ENCODE measurements around the gene KSR1. TPM values are rescaled to one million over a fixed set of nuclear protein-coding genes. Genes with fewer than 3 reads are reported as not detected.
"Not testable (repeated sequence)": the region's sequence is repeated elsewhere in the genome, so short reads cannot be mapped to it uniquely, and the experiment has no call there.

KSR1 gene
- total and polyA plus RNA-seq, 2 donors (not counting 1 experiment from before 2014, with no cell fraction given), result 5.3 to 10.1 TPM

GRCh38 chr17:27423651-27424050, 32.6 kb upstream of the KSR1 start:
- Histone ChIP-seq H3K9me3 (ENCODE audit: control insufficient read depth, insufficient read depth, low read depth, low read length) (no peaks in the 10 kb centered on the region), H3K36me3 (ENCODE audit: control insufficient read depth, insufficient read depth, low read length) (no peaks in the 10 kb centered on the region), H4K20me1 (ENCODE audit: control insufficient read depth, extremely low read depth, insufficient read depth, low read length) (no peaks in the 10 kb centered on the region), H2AFZ (ENCODE audit: low read length) (no peak overlapping the region), H3K27me3 (ENCODE audit: control insufficient read depth, insufficient read depth, low read length) (peaks cover 3% of the 10 kb centered on the region), H3K4me2 (ENCODE audit: extremely low read depth, insufficient read depth, low read length) (no peak overlapping the region), H3K79me2 (ENCODE audit: control insufficient read depth, insufficient read depth, low read length) (no peaks in the 10 kb centered on the region), H3K27ac (ENCODE audit: insufficient read depth, low read length) (no peak overlapping the region), H3K9ac (ENCODE audit: insufficient read depth, low read length) (no peak overlapping the region), H3K4me1 (ENCODE audit: control insufficient read depth, extremely low read depth, insufficient read depth, low read length) (no peaks in the 10 kb centered on the region), H3K4me3 (replicated peaks in 1 of 4; ENCODE audit: control extremely low read depth in 1 of 4, insufficient read depth in 1 of 4, low read depth in 3 of 4, low read length in 4 of 4) (no peak overlapping the region)
- DNase-seq (ENCODE audit: low read depth in 2 of 2), result peak; percentile 5 to 32
- no peak for TF ChIP-seq EZH2 (IDR thresholded peaks at IDR 0.05; ENCODE audit: low read length, missing control alignments)
- no peak for TF ChIP-seq CTCF (conservative IDR thresholded peaks at IDR 0.05 in 1 of 2, IDR thresholded peaks at IDR 0.05 in 1 of 2; ENCODE audit: low read depth in 1 of 2, low read length in 2 of 2)

GRCh38 chr17:27424516-27424915, 31.7 kb upstream of the KSR1 start:
- H3K9ac ChIP-seq (ENCODE audit: insufficient read depth, low read length), result no peak overlapping the region
- no peaks in the 10 kb centered on the region for H3K79me2 ChIP-seq (ENCODE audit: control insufficient read depth, insufficient read depth, low read length)
- peaks cover 3% of the 10 kb centered on the region for H3K27me3 ChIP-seq (ENCODE audit: control insufficient read depth, insufficient read depth, low read length)
- no peaks in the 10 kb centered on the region for H4K20me1 ChIP-seq (ENCODE audit: control insufficient read depth, extremely low read depth, insufficient read depth, low read length)
- H3K4me1 ChIP-seq (ENCODE audit: control insufficient read depth, extremely low read depth, insufficient read depth, low read length), result no peaks in the 10 kb centered on the region
- no peak overlapping the region for H2AFZ ChIP-seq (ENCODE audit: low read length)
- no peak overlapping the region for H3K4me3 ChIP-seq (replicated peaks in 1 of 4; ENCODE audit: control extremely low read depth in 1 of 4, insufficient read depth in 1 of 4, low read depth in 3 of 4, low read length in 4 of 4)
- no peaks in the 10 kb centered on the region for H3K36me3 ChIP-seq (ENCODE audit: control insufficient read depth, insufficient read depth, low read length)
- no peak overlapping the region for H3K4me2 ChIP-seq (ENCODE audit: extremely low read depth, insufficient read depth, low read length)
- TF ChIP-seq CTCF (conservative IDR thresholded peaks at IDR 0.05 in 1 of 2, IDR thresholded peaks at IDR 0.05 in 1 of 2; ENCODE audit: low read depth in 1 of 2, low read length in 2 of 2) (no peak), EZH2 (IDR thresholded peaks at IDR 0.05; ENCODE audit: low read length, missing control alignments) (no peak)
- no peak overlapping the region for H3K27ac ChIP-seq (ENCODE audit: insufficient read depth, low read length)
- DNase-seq (ENCODE audit: low read depth in 2 of 2), result no peak
- H3K9me3 ChIP-seq (ENCODE audit: control insufficient read depth, insufficient read depth, low read depth, low read length), result no peaks in the 10 kb centered on the region

- Histone ChIP-seq H3K79me2 (ENCODE audit: control insufficient read depth, insufficient read depth, low read length) (no peaks in the 10 kb centered on the region), H2AFZ (ENCODE audit: low read length) (no peak overlapping the region), H3K9ac (ENCODE audit: insufficient read depth, low read length) (no peak overlapping the region), H3K27me3 (ENCODE audit: control insufficient read depth, insufficient read depth, low read length) (peaks cover 3% of the 10 kb centered on the region), H3K4me2 (ENCODE audit: extremely low read depth, insufficient read depth, low read length) (no peak overlapping the region), H3K9me3 (ENCODE audit: control insufficient read depth, insufficient read depth, low read depth, low read length) (no peaks in the 10 kb centered on the region), H3K36me3 (ENCODE audit: control insufficient read depth, insufficient read depth, low read length) (no peaks in the 10 kb centered on the region), H3K4me1 (ENCODE audit: control insufficient read depth, extremely low read depth, insufficient read depth, low read length) (no peaks in the 10 kb centered on the region), H3K4me3 (replicated peaks in 1 of 4; ENCODE audit: control extremely low read depth in 1 of 4, insufficient read depth in 1 of 4, low read depth in 3 of 4, low read length in 4 of 4) (no peak overlapping the region), H4K20me1 (ENCODE audit: control insufficient read depth, extremely low read depth, insufficient read depth, low read length) (no peaks in the 10 kb centered on the region), H3K27ac (ENCODE audit: insufficient read depth, low read length) (no peak overlapping the region)
- TF ChIP-seq EZH2 (IDR thresholded peaks at IDR 0.05; ENCODE audit: low read length, missing control alignments) (no peak), CTCF (conservative IDR thresholded peaks at IDR 0.05 in 1 of 2, IDR thresholded peaks at IDR 0.05 in 1 of 2; ENCODE audit: low read depth in 1 of 2, low read length in 2 of 2) (no peak)
- no peak for DNase-seq (ENCODE audit: low read depth in 2 of 2)
These were observed 31.3 kb upstream of the KSR1 start for GRCh38 chr17:27424941-27425340.

GRCh38 chr17:27425571-27425970, 30.7 kb upstream of the KSR1 start:
- DNase-seq (ENCODE audit: low read depth in 2 of 2); H3K4me2 ChIP-seq (ENCODE audit: extremely low read depth, insufficient read depth, low read length); H2AFZ ChIP-seq (ENCODE audit: low read length); H3K36me3 ChIP-seq (ENCODE audit: control insufficient read depth, insufficient read depth, low read length); H3K27ac ChIP-seq (ENCODE audit: insufficient read depth, low read length); H3K4me3 ChIP-seq (replicated peaks in 1 of 4; ENCODE audit: control extremely low read depth in 1 of 4, insufficient read depth in 1 of 4, low read depth in 3 of 4, low read length in 4 of 4); H3K79me2 ChIP-seq (ENCODE audit: control insufficient read depth, insufficient read depth, low read length); H4K20me1 ChIP-seq (ENCODE audit: control insufficient read depth, extremely low read depth, insufficient read depth, low read length); H3K4me1 ChIP-seq (ENCODE audit: control insufficient read depth, extremely low read depth, insufficient read depth, low read length); H3K9ac ChIP-seq (ENCODE audit: insufficient read depth, low read length); H3K9me3 ChIP-seq (ENCODE audit: control insufficient read depth, insufficient read depth, low read depth, low read length); H3K27me3 ChIP-seq (ENCODE audit: control insufficient read depth, insufficient read depth, low read length): not testable (repeated sequence)
